Spleen (tissue), 11 donors: ENCODE results near the gene AMN. TPM values are rescaled to one million over a fixed set of nuclear protein-coding genes. Genes with fewer than 3 reads are reported as not detected.
A peak's percentile ranks its signal among the peaks of the same experiment; 100 is the strongest.

Experiments used
- DNase-seq: peaks from one replicate; pipeline ENCODE4 v3.0.0-alpha.2; 2020
- H3K27ac ChIP-seq, 8 donors: fragments of 200-600 bp; sonication (generic) in 7 of 8; 1 replicate in 4 of 8; 2 replicates in 4 of 8; pipeline versions ENCODE4 v1.5.0 to v1.8.0; 2016 to 2021; ENCODE audit warnings: inconsistent platforms in 4 of 8, mild to moderate bottlenecking in 4 of 8, moderate library complexity in 1 of 8
- H3K27me3 ChIP-seq, 7 donors: fragments of 200-600 bp; sonication (generic) in 6 of 7; replicated peaks in 1 of 7; 1 replicate in 4 of 7; 2 replicates in 3 of 7; pipeline versions ENCODE4 v1.5.0 to v1.8.0; 2016 to 2021; ENCODE audit warnings: inconsistent platforms in 3 of 7, mild to moderate bottlenecking in 1 of 7
- H3K36me3 ChIP-seq, 6 donors: fragments of 200-600 bp; sonication (generic) in 5 of 6; 1 replicate in 4 of 6; 2 replicates in 2 of 6; pipeline versions ENCODE4 v1.5.0 to v1.8.0; 2016 to 2021; ENCODE audit warnings: inconsistent platforms in 2 of 6
- H3K4me1 ChIP-seq, 6 donors: fragments of 200-600 bp; sonication (generic) in 5 of 6; 1 replicate in 3 of 6; 2 replicates in 3 of 6; pipeline versions ENCODE4 v1.5.0 to v1.8.0; 2016 to 2021; ENCODE audit warnings: inconsistent platforms in 3 of 6
- H3K4me3 ChIP-seq, 8 donors: fragments of 200-600 bp; sonication (generic) in 7 of 8; 1 replicate in 4 of 8; 2 replicates in 4 of 8; pipeline versions ENCODE4 v1.5.0 to v1.8.0; 2016 to 2021; ENCODE audit warnings: inconsistent platforms in 4 of 8, mild to moderate bottlenecking in 4 of 8, moderate library complexity in 2 of 8
- H3K9me3 ChIP-seq, 8 donors: fragments of 200-600 bp; sonication (generic) in 7 of 8; 1 replicate in 4 of 8; 2 replicates in 4 of 8; pipeline versions ENCODE4 v1.5.0 to v1.8.0; 2016 to 2021; ENCODE audit warnings: inconsistent platforms in 4 of 8
- CTCF ChIP-seq, 11 experiments: fragments of 200-600 bp in 7 of 11; fragments of 450-650 bp in 4 of 11; sonication (generic) in 4 of 11; IDR thresholded peaks in 8 of 11; conservative IDR thresholded peaks in 3 of 11; 1 replicate in 7 of 11; 2 replicates in 4 of 11; pipeline versions ENCODE4 v1.4.0 to v1.8.0; 2016 to 2021; ENCODE audit warnings: antibody characterized with exemption in 11 of 11, inconsistent platforms in 4 of 11, mild to moderate bottlenecking in 1 of 11
- POLR2A ChIP-seq, 3 donors: fragments of 450-650 bp; IDR thresholded peaks; one replicate each; pipeline ENCODE4 v1.5.1; 2017; ENCODE audit warnings: antibody characterized with exemption in 3 of 3, mild to moderate bottlenecking in 1 of 3
- POLR2AphosphoS5 ChIP-seq, 3 donors: sonication (generic); formaldehyde crosslinking; IDR thresholded peaks; one replicate each; pipeline ENCODE4 v1.5.1; 2017; ENCODE audit warnings: antibody characterized with exemption in 3 of 3
- WGBS, 5 donors: extraction: QIAGEN DNeasy Blood & Tissue Kit in 3 of 5; methylation state at CpG; one replicate each; pipeline versions ENCODE4 v1.1.5 to v1.1.7; 2013 to 2018; 5-methylcytosine and 5-hydroxymethylcytosine counted together
- intact Hi-C: fragments of 100-400 bp; cut with DNase I; formaldehyde crosslinking; loops from one replicate; pipeline ENCODE4 v1.15.0; 2023; ENCODE audit warnings: low total_unique reads
- polyA plus RNA-seq, 3 donors: library from polyadenylated mRNA; stranded (reverse); fragments of 200-250 nt; gene quantifications; one replicate each; pipeline ENCODE4 v1.2.1, GENCODE V29; 2013
- total RNA-seq, 7 donors: library from RNA; depleted of rRNA in 3 of 7; stranded (reverse); fragments of >200 nt in 3 of 7; fragmentation: NEBNext Ultra II Directional in 4 of 7; extraction: Animal tissue kit (Norgen Biotek cat#: 25700) in 4 of 7; gene quantifications; one replicate each; pipeline versions ENCODE4 v1.1.0 to v1.2.1, GENCODE V29; 2016 to 2021
- donor health status: healthy with polysubstance abuse.
- donor health status: DM: no; HTN: no; CAD: no; lungs with moderate emphysema.
- donor health status: DM: no; HTN: no; CAD: no.
- donor health status: Bipolar disorder and iron deficiency.
- donor health status: healthy.
- donor health status: DM: no; HTN: no; CAD: no.
- donor health status: DM: yes; HTN: yes; CAD: no.

AMN gene
- total and polyA plus RNA-seq, 10 donors = 0.65 to 3.0 (median 2.2) TPM

GRCh38 chr14:102897299-102898027, 25.0 kb upstream of the AMN start:
- TF ChIP-seq POLR2AphosphoS5 (IDR thresholded peaks at IDR 0.05) (no peak), POLR2A (IDR thresholded peaks at IDR 0.05) (no peak), CTCF (IDR thresholded peaks at IDR 0.05 in 8 of 11, conservative IDR thresholded peaks at IDR 0.05 in 3 of 11) (no peak)
- Histone ChIP-seq H3K4me3 (no peak overlapping the region), H3K27me3 (no peaks in the 10 kb centered on the region), H3K4me1 (peaks cover 8 to 54% (median 42%) of the 10 kb centered on the region in 6 donors), H3K27ac (peak overlapping the region in 2 of 8 donors; percentile 6 to 77), H3K36me3 (peaks cover 3 to 95% (median 55%) of the 10 kb centered on the region in 6 donors), H3K9me3 (no peaks in the 10 kb centered on the region)
- intact Hi-C loops = loop anchor here (10.0 kb wide), 1 partner anchor 123 kb away; the partner anchor contains the start of gene TRAF3
- DNase-seq = no peak
- WGBS, 5 donors = 90 to 92% (median 92%) methylated on average over 14 of the region's 14 CpGs

GRCh38 chr14:102898298-102898697, 24.2 kb upstream of the AMN start:
- peaks cover 3 to 95% (median 59%) of the 10 kb centered on the region in 6 donors for H3K36me3 ChIP-seq
- H3K27ac ChIP-seq = peak overlapping the region in 4 of 8 donors; percentile 43 to 77 (median 58)
- H3K9me3 ChIP-seq = no peaks in the 10 kb centered on the region
- peaks cover 8 to 63% (median 47%) of the 10 kb centered on the region in 6 donors for H3K4me1 ChIP-seq
- no peak overlapping the region for H3K4me3 ChIP-seq
- no peaks in the 10 kb centered on the region for H3K27me3 ChIP-seq
- 76 to 93% (median 81%) methylated on average over 6 of the region's 6 CpGs for WGBS, 5 donors
- TF ChIP-seq POLR2AphosphoS5 (IDR thresholded peaks at IDR 0.05) (no peak), POLR2A (IDR thresholded peaks at IDR 0.05) (no peak), CTCF (IDR thresholded peaks at IDR 0.05 in 8 of 11, conservative IDR thresholded peaks at IDR 0.05 in 3 of 11) (no peak)
- no peak for DNase-seq
- intact Hi-C loops = loop anchor here (10.0 kb wide), 1 partner anchor 123 kb away; the partner anchor contains the start of gene TRAF3

GRCh38 chr14:102898776-102899515, 23.5 kb upstream of the AMN start:
- Histone ChIP-seq H3K9me3 (no peaks in the 10 kb centered on the region), H3K4me1 (peaks cover 8 to 69% (median 47%) of the 10 kb centered on the region in 6 donors), H3K36me3 (peaks cover 3 to 95% (median 61%) of the 10 kb centered on the region in 6 donors), H3K4me3 (no peak overlapping the region), H3K27me3 (no peaks in the 10 kb centered on the region), H3K27ac (peak overlapping the region in 6 of 8 donors; percentile 3 to 77 (median 50))
- TF ChIP-seq POLR2A (IDR thresholded peaks at IDR 0.05) (no peak), POLR2AphosphoS5 (IDR thresholded peaks at IDR 0.05) (peak; percentile 21 to 57 (median 45))
- WGBS, 5 donors = 66 to 85% (median 78%) methylated on average over 13 to 18 of the region's 18 CpGs
- DNase-seq = no peak
- intact Hi-C loops = loop anchor here (10.0 kb wide), 1 partner anchor 124 kb away; the partner anchor contains the start of gene TRAF3

DNA sequence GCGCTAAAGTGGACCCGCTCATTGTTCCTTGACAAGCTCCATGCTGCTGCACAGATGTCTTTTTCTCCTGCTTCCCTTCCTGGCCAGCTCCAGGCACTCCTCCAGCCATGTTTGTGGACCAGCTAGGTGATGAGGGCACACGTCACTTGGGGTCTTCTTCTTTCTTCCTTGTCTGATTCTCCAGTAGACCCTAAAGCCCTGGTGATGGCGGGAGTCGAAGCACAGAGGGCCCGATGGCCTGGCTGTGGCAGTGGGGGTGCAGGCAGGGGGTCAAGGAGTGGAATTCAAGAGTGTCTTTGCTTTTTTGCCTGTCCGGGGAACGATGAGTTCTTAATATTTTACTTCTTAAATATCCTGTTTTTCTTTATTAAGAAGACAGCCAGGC, 23.0 kb upstream of the AMN start:
- Histone ChIP-seq H3K4me3 (no peak overlapping the region), H3K36me3 (peaks cover 3 to 95% (median 61%) of the 10 kb centered on the region in 6 donors), H3K4me1 (peaks cover 8 to 69% (median 47%) of the 10 kb centered on the region in 6 donors), H3K27me3 (no peaks in the 10 kb centered on the region), H3K27ac (peak overlapping the region in 6 of 8 donors; percentile 3 to 77 (median 50)), H3K9me3 (no peaks in the 10 kb centered on the region)
- TF ChIP-seq CTCF (IDR thresholded peaks at IDR 0.05 in 8 of 11, conservative IDR thresholded peaks at IDR 0.05 in 3 of 11) = no peak
- TF ChIP-seq POLR2A (IDR thresholded peaks at IDR 0.05) = no peak
- TF ChIP-seq POLR2AphosphoS5 (IDR thresholded peaks at IDR 0.05) = no peak
- intact Hi-C loops = loop anchor here (10.0 kb wide), 1 partner anchor 125 kb away; the partner anchor contains the start of gene TRAF3
- 95 to 97% (median 97%) methylated on average over 8 of the region's 8 CpGs for WGBS, 5 donors
- no peak for DNase-seq
